ENCODE measurements around the gene PLCH2. TPM values are rescaled to one million over a fixed set of nuclear protein-coding genes. Genes with fewer than 3 reads are reported as not detected.

PLCH2 gene
- total and polyA plus RNA-seq, 3 experiments from 2014 or later, result 2.5 to 2.8 (median 2.5) TPM

DNA sequence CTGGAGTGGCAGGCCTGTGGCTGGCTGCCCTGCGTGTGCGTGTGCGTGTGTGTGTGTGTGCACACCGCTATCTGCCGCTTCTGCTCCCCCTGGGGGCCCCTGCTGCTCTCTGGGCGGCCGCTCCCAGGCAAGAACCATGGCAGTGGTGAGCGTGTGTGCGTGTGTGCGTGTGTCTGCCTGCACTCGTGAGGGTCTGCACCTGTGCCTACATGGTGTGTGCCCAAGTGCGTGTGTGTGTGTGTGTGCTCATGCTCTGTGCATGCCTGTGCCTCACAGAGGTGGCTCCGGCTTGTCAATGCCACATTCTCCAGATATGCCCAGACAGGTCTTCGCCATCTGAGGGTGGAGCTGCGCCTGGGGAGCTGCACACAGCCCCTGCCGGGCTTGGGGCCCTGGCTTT, 45.0 kb upstream of the PLCH2 start:
- Histone ChIP-seq H3K27me3 (ENCODE audit: insufficient read depth, low read length, poor library complexity, severe bottlenecking) (no peaks in the 10 kb centered on the region), H3K9me3 (ENCODE audit: low read length) (no peaks in the 10 kb centered on the region), H3K4me1 (ENCODE audit: insufficient read depth, low read length) (no peaks in the 10 kb centered on the region), H3K4me3 (ENCODE audit: low read length) (no peak overlapping the region), H3K36me3 (ENCODE audit: insufficient read depth, low read length) (no peaks in the 10 kb centered on the region), H3K27ac (ENCODE audit: low read depth, low read length) (no peak overlapping the region)
- ChIA-PET CTCF (no interaction called here), POLR2A (no interaction called here)
- Mint-ChIP-seq H3K27me3 (no peaks in the 10 kb centered on the region), H3K9me3 (no peaks in the 10 kb centered on the region), H3K4me3 (no peak overlapping the region), H3K4me1 (no peaks in the 10 kb centered on the region), H3K36me3 (no peaks in the 10 kb centered on the region), H3K27ac (no peak overlapping the region)
- DNase-seq, result no peak

GRCh38 chr1:2431518-2431917, 44.6 kb upstream of the PLCH2 start:
- no peaks in the 10 kb centered on the region for H3K4me1 ChIP-seq (ENCODE audit: insufficient read depth, low read length)
- no peak overlapping the region for H3K4me3 ChIP-seq (ENCODE audit: low read length)
- Mint-ChIP-seq H3K4me3 (no peak overlapping the region), H3K9me3 (no peaks in the 10 kb centered on the region), H3K27ac (no peak overlapping the region), H3K27me3 (no peaks in the 10 kb centered on the region), H3K4me1 (no peaks in the 10 kb centered on the region), H3K36me3 (no peaks in the 10 kb centered on the region)
- H3K27me3 ChIP-seq (ENCODE audit: insufficient read depth, low read length, poor library complexity, severe bottlenecking), result no peaks in the 10 kb centered on the region
- H3K9me3 ChIP-seq (ENCODE audit: low read length), result no peaks in the 10 kb centered on the region
- H3K36me3 ChIP-seq (ENCODE audit: insufficient read depth, low read length), result no peaks in the 10 kb centered on the region
- H3K27ac ChIP-seq (ENCODE audit: low read depth, low read length), result no peak overlapping the region
- ChIA-PET POLR2A (no interaction called here), CTCF (no interaction called here)
- no peak for DNase-seq

GRCh38 chr1:2432441-2432844, 43.6 kb upstream of the PLCH2 start:
- no peak overlapping the region for H3K4me3 ChIP-seq (ENCODE audit: low read length)
- H3K4me1 Mint-ChIP-seq, result peaks cover 0 to 1% (median 0%) of the 10 kb centered on the region in 3 donors
- POLR2A ChIA-PET, result interaction anchor here (0.6 kb wide), 1 partner anchor 115 kb away, joined by 3 read pairs; no protein-coding TSS in a partner anchor
- H3K27me3 ChIP-seq (ENCODE audit: insufficient read depth, low read length, poor library complexity, severe bottlenecking), result no peaks in the 10 kb centered on the region
- no peaks in the 10 kb centered on the region for H3K36me3 ChIP-seq (ENCODE audit: insufficient read depth, low read length)
- H3K27ac Mint-ChIP-seq, result no peak overlapping the region
- no peaks in the 10 kb centered on the region for H3K4me1 ChIP-seq (ENCODE audit: insufficient read depth, low read length)
- H3K27me3 Mint-ChIP-seq, result peaks cover 0 to under 1% of the 10 kb centered on the region in 2 donors
- H3K9me3 Mint-ChIP-seq, result no peaks in the 10 kb centered on the region
- no peak overlapping the region for H3K27ac ChIP-seq (ENCODE audit: low read depth, low read length)
- H3K36me3 Mint-ChIP-seq, result no peaks in the 10 kb centered on the region
- no peak for DNase-seq
- no peaks in the 10 kb centered on the region for H3K9me3 ChIP-seq (ENCODE audit: low read length)
- CTCF ChIA-PET, result interaction anchor here (0.6 kb wide), 1 partner anchor 668 kb away, joined by 4 read pairs; no protein-coding TSS in a partner anchor
- no peak overlapping the region for H3K4me3 Mint-ChIP-seq

- peaks cover 0 to 3% (median 0%) of the 10 kb centered on the region in 3 donors for H3K4me1 Mint-ChIP-seq
- Histone ChIP-seq H3K27ac (ENCODE audit: low read depth, low read length) (no peak overlapping the region), H3K4me1 (ENCODE audit: insufficient read depth, low read length) (no peaks in the 10 kb centered on the region), H3K4me3 (ENCODE audit: low read length) (no peak overlapping the region), H3K9me3 (ENCODE audit: low read length) (no peaks in the 10 kb centered on the region), H3K36me3 (ENCODE audit: insufficient read depth, low read length) (no peaks in the 10 kb centered on the region), H3K27me3 (ENCODE audit: insufficient read depth, low read length, poor library complexity, severe bottlenecking) (no peaks in the 10 kb centered on the region)
- peaks cover 0 to 2% of the 10 kb centered on the region in 2 donors for H3K27me3 Mint-ChIP-seq
- peak overlapping the region in 1 of 7 donors; percentile 61 for H3K4me3 Mint-ChIP-seq
- CTCF ChIA-PET, result no interaction called here
- H3K9me3 Mint-ChIP-seq, result no peaks in the 10 kb centered on the region
- peak overlapping the region in 1 of 8 donors; percentile 60 for H3K27ac Mint-ChIP-seq
- no peaks in the 10 kb centered on the region for H3K36me3 Mint-ChIP-seq
- DNase-seq, result no peak
- POLR2A ChIA-PET, result no interaction called here
Measured at GRCh38 chr1:2433196-2433595, 42.9 kb upstream of the PLCH2 start.

DNA sequence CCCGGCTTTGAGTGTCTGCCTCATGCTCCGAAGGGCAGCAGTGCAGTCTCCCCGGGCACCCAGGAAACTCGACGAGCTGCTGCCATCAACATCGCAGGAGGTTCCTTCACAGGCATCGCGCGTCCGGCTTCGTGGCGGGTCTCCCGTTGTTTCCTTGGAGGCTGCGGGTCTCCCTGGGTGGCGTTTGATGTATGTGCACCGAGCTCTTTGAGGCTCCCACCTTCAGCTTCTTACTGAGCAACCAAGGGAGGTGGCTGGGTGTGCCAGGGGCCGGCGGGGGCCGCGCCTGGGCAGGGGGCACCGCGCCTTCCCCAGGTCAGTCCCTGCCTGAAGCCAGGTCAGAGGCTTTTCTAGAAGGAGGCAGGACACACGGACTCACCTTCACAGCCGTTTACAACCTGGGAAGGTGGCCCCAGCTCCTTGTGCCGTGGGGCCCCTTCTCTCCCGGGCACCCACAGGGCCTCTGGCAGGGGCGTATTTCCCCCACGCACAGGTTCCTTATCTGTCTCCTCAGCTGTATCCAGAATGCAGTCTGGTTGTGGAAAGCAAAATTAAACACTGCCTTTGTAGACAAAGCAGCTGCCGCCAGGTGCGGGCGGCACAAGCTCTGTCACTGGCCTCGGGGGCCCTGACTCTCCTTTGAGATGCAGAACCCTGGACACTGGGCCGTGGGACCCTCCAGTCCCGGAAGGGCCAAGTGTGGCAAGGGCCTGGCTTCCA, 42.0 kb upstream of the PLCH2 start:
- POLR2A ChIA-PET, result no interaction called here
- no peak for DNase-seq
- CTCF ChIA-PET, result no interaction called here

DNA sequence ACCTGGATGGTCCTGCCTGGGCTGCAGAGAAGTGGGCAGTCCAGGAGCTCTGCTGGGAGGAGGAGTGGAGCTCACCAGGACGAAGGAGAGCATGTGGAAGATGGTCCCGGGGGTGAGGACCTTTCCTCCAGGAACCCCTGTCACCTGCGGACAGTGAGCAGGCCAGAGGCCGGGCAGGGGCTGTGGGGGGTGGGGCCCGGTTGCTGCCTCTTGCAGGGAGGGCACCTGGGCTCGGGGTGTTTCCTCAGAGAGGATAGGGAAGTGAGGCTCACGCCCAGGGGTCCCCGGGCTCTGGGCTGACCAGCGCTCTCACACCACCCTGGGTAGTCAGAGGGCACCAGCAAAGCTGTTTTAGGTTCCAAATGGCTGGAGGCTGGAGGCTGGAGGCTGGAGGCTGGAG, 41.0 kb upstream of the PLCH2 start:
- H3K27ac ChIP-seq (ENCODE audit: low read depth, low read length), result no peak overlapping the region
- Mint-ChIP-seq H3K9me3 (no peaks in the 10 kb centered on the region), H3K4me1 (peaks cover 0 to 3% (median 0%) of the 10 kb centered on the region in 3 donors), H3K36me3 (no peaks in the 10 kb centered on the region), H3K27ac (no peak overlapping the region), H3K4me3 (no peak overlapping the region), H3K27me3 (peaks cover 0 to 2% of the 10 kb centered on the region in 2 donors)
- POLR2A ChIA-PET, result no interaction called here
- H3K4me1 ChIP-seq (ENCODE audit: insufficient read depth, low read length), result no peaks in the 10 kb centered on the region
- DNase-seq, result no peak
- no peak overlapping the region for H3K4me3 ChIP-seq (ENCODE audit: low read length)
- no peaks in the 10 kb centered on the region for H3K36me3 ChIP-seq (ENCODE audit: insufficient read depth, low read length)
- H3K27me3 ChIP-seq (ENCODE audit: insufficient read depth, low read length, poor library complexity, severe bottlenecking), result no peaks in the 10 kb centered on the region
- CTCF ChIA-PET, result interaction anchor here (1.6 kb wide), 1 partner anchor 12 kb away, joined by 3 read pairs; no protein-coding TSS in a partner anchor
- H3K9me3 ChIP-seq (ENCODE audit: low read length), result no peaks in the 10 kb centered on the region

More for the DNA sequence above, 42.0 kb upstream of the PLCH2 start:
- H3K9me3 ChIP-seq (ENCODE audit: low read length), result no peaks in the 10 kb centered on the region
- H3K27me3 Mint-ChIP-seq, result peaks cover 0 to 2% of the 10 kb centered on the region in 2 donors
- H3K27ac Mint-ChIP-seq, result peak overlapping the region in 1 of 8 donors; percentile 54
- H3K27me3 ChIP-seq (ENCODE audit: insufficient read depth, low read length, poor library complexity, severe bottlenecking), result no peaks in the 10 kb centered on the region
- H3K4me1 ChIP-seq (ENCODE audit: insufficient read depth, low read length), result no peaks in the 10 kb centered on the region
- no peak overlapping the region for H3K4me3 ChIP-seq (ENCODE audit: low read length)
- H3K36me3 Mint-ChIP-seq, result no peaks in the 10 kb centered on the region
- H3K9me3 Mint-ChIP-seq, result no peaks in the 10 kb centered on the region
- peaks cover 0 to 3% (median 0%) of the 10 kb centered on the region in 3 donors for H3K4me1 Mint-ChIP-seq
- no peak overlapping the region for H3K4me3 Mint-ChIP-seq
- H3K36me3 ChIP-seq (ENCODE audit: insufficient read depth, low read length), result no peaks in the 10 kb centered on the region
- H3K27ac ChIP-seq (ENCODE audit: low read depth, low read length), result no peak overlapping the region

DNA sequence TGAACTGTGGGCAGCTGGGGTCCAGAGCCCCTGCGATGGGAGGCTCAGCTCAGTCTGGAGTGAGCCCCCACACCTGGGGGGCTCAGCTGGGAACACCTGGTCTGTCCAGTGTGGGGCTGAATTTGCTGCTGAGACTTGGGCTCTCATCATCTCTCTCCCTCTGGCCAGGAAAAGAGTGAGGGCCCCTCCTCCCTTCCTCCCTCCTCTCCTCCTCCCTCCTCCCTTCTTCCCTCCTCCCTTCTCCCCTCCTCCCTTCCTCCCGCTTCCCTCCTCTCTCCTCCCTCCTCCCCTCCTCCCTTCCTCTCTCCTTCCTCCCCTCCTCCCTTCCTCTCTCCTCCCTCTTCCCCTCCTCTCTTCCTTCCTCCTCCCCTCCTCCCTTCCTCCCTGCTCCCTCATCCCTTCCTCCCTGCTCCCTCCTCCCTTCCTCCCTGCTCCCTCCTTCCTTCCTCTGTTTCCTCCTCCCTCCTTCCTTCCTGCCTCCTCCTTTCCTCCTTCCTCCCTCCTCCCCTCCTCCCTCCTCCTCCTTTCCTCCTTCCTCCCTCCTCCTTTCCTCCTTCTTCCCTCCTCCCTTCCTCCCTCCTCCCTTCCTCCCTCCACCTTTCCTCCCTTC, 40.2 kb upstream of the PLCH2 start:
- Histone ChIP-seq H3K36me3 (ENCODE audit: insufficient read depth, low read length) (no peaks in the 10 kb centered on the region), H3K4me1 (ENCODE audit: insufficient read depth, low read length) (no peaks in the 10 kb centered on the region), H3K9me3 (ENCODE audit: low read length) (no peaks in the 10 kb centered on the region), H3K27me3 (ENCODE audit: insufficient read depth, low read length, poor library complexity, severe bottlenecking) (no peaks in the 10 kb centered on the region), H3K4me3 (ENCODE audit: low read length) (no peak overlapping the region), H3K27ac (ENCODE audit: low read depth, low read length) (no peak overlapping the region)
- Mint-ChIP-seq H3K36me3 (no peaks in the 10 kb centered on the region), H3K27me3 (peaks cover 0 to 2% of the 10 kb centered on the region in 2 donors), H3K9me3 (no peaks in the 10 kb centered on the region), H3K4me3 (no peak overlapping the region), H3K27ac (peak overlapping the region in 1 of 8 donors; percentile 32), H3K4me1 (peaks cover 0 to 3% (median 0%) of the 10 kb centered on the region in 3 donors)
- ChIA-PET POLR2A (no interaction called here), CTCF (interaction anchor here (1.6 kb wide), 1 partner anchor 13 kb away, joined by 3 read pairs; no protein-coding TSS in a partner anchor)
- no peak for DNase-seq

DNA sequence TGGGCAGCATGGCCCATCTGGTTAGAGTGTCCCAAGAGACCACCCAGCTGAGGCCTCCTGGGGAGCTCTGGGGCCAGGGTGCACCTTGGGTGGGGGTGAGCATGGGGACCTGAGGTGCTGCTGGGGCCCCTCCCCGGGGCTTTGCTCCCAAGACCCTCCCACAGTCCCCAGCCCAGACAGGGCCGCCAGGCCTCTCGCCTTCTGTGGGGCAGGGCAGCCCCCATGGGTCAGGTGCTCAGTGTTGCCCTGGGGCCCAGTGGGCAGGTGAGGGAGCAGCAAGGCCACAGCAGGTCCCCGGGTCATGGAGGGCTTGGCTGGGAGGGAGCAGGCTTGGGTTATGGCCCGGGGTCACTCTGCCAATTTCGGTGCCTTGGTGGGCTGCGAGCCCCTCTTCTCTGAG, 39.2 kb upstream of the PLCH2 start:
- H3K27ac Mint-ChIP-seq, result no peak overlapping the region
- no peaks in the 10 kb centered on the region for H3K27me3 ChIP-seq (ENCODE audit: insufficient read depth, low read length, poor library complexity, severe bottlenecking)
- H3K27ac ChIP-seq (ENCODE audit: low read depth, low read length), result no peak overlapping the region
- H3K9me3 ChIP-seq (ENCODE audit: low read length), result no peaks in the 10 kb centered on the region
- no peak overlapping the region for H3K4me3 ChIP-seq (ENCODE audit: low read length)
- no peaks in the 10 kb centered on the region for H3K9me3 Mint-ChIP-seq
- no peaks in the 10 kb centered on the region for H3K36me3 ChIP-seq (ENCODE audit: insufficient read depth, low read length)
- no peak for DNase-seq
- H3K27me3 Mint-ChIP-seq, result peaks cover 0 to 2% of the 10 kb centered on the region in 2 donors
- POLR2A ChIA-PET, result no interaction called here
- H3K4me3 Mint-ChIP-seq, result no peak overlapping the region
- H3K4me1 ChIP-seq (ENCODE audit: insufficient read depth, low read length), result no peaks in the 10 kb centered on the region
- no peaks in the 10 kb centered on the region for H3K36me3 Mint-ChIP-seq
- CTCF ChIA-PET, result no interaction called here
- peaks cover 0 to 3% (median 0%) of the 10 kb centered on the region in 3 donors for H3K4me1 Mint-ChIP-seq
